GM12878 (cell line): ENCODE measurements around the gene PDZD2. TPM values are rescaled to one million over a fixed set of nuclear protein-coding genes. Genes with fewer than 3 reads are reported as not detected.
A peak's percentile ranks its signal among the peaks of the same experiment; 100 is the strongest.

Source experiments
- ATAC-seq: fragments of 200-7000 bp; cut with Tn5 transposase; 3 replicates; pipeline ENCODE4 v1.9.1; 2020; ENCODE audit warnings: mild to moderate bottlenecking, moderate library complexity
- BruUV-seq: library from RNA; stranded (reverse); fragments of 400-500 nt; replicated peaks from 2 replicates; lab custom pipeline; 2021; lab: Mats Ljungman, UMichigan
- CTCF ChIA-PET: fragments of 300-600 bp; sonication (Branson Sonifier 250); formaldehyde crosslinking; extraction: SDS; loops from one replicate; lab custom pipeline; 2021; ENCODE audit warnings: inconsistent platforms; lab: Yijun Ruan, JAX
- POLR2A ChIA-PET: fragments of 350-600 bp; formaldehyde crosslinking; extraction: SDS; loops from one replicate; lab custom pipeline; 2021; ENCODE audit warnings: inconsistent platforms; lab: Charles Lee
- RAD21 ChIA-PET: fragments of 300-600 bp; sonication (Branson Sonifier 250); formaldehyde crosslinking; loops from one replicate; lab custom pipeline; 2023; ENCODE audit warnings: antibody characterized with exemption; ENCODE audit not compliant: unreplicated experiment; lab: Charles Lee
- SMC1A ChIA-PET: fragments of 300-600 bp; sonication (Branson Sonifier 250); formaldehyde crosslinking; loops from one replicate; lab custom pipeline; 2023; ENCODE audit not compliant: unreplicated experiment, uncharacterized antibody; lab: Charles Lee
- DNase-seq: peaks from one replicate; pipeline ENCODE4 v3.0.0-alpha.2; 2011; ENCODE audit warnings: low read depth, low spot score
- FAIRE-seq: peaks from 3 replicates; lab custom pipeline; 2011; peaks lifted over from hg19 to GRCh38; lab: Jason Lieb, UNC
- H2AFZ ChIP-seq: 2 replicates; pipeline ENCODE4 v1.6.0; 2011; ENCODE audit warnings: low read depth, low read length, control low read depth; ENCODE audit not compliant: control insufficient read depth
- H3K27ac ChIP-seq: 2 replicates; pipeline ENCODE4 v1.5.1; 2011; ENCODE audit warnings: control low read depth; ENCODE audit not compliant: control insufficient read depth, insufficient read depth
- H3K27me3 ChIP-seq, 2 experiments: replicated peaks in 1 of 2; 2 replicates each; pipeline versions ENCODE4 v1.6.0 to v1.6.1; 2011; ENCODE audit warnings: low read length in 1 of 2; ENCODE audit not compliant: control insufficient read depth in 2 of 2, insufficient read depth in 2 of 2
- H3K36me3 ChIP-seq, 2 experiments: 2 replicates each; pipeline ENCODE4 v1.5.1; 2011; ENCODE audit warnings: low read length in 1 of 2; ENCODE audit not compliant: control insufficient read depth in 2 of 2, insufficient read depth in 2 of 2
- H3K4me1 ChIP-seq: 2 replicates; pipeline ENCODE4 v1.6.1; 2011; ENCODE audit warnings: mild to moderate bottlenecking, low read length, moderate library complexity, mixed read lengths; ENCODE audit not compliant: control insufficient read depth, insufficient read depth
- H3K4me2 ChIP-seq: 2 replicates; pipeline ENCODE4 v1.6.0; 2011; ENCODE audit warnings: control low read depth; ENCODE audit not compliant: control insufficient read depth, insufficient read depth
- H3K4me3 ChIP-seq: fragments of 200-600 bp; sonication (generic); 2 replicates; pipeline ENCODE4 v1.5.1; 2016
- H3K79me2 ChIP-seq: 2 replicates; pipeline ENCODE4 v1.6.0; 2011; ENCODE audit warnings: low read length; ENCODE audit not compliant: control insufficient read depth, insufficient read depth
- H3K9ac ChIP-seq: 2 replicates; pipeline ENCODE4 v1.8.0; 2011; ENCODE audit warnings: low read length, control low read depth, mixed read lengths; ENCODE audit not compliant: control insufficient read depth, insufficient read depth
- H3K9me3 ChIP-seq: replicated peaks from 3 replicates; pipeline ENCODE4 v1.5.1; 2011; ENCODE audit warnings: mild to moderate bottlenecking, low read length; ENCODE audit not compliant: control insufficient read depth, insufficient read depth
- H4K20me1 ChIP-seq: 2 replicates; pipeline ENCODE4 v1.6.0; 2011; ENCODE audit not compliant: control insufficient read depth, insufficient read depth
- ATF7 ChIP-seq: fragments of 450-650 bp; IDR thresholded peaks from 2 replicates; pipeline ENCODE4 v1.6.1; 2016; ENCODE audit warnings: low read depth, mild to moderate bottlenecking
- DPF2 ChIP-seq: fragments of 450-650 bp; IDR thresholded peaks from 2 replicates; pipeline ENCODE4 v1.6.1; 2017; ENCODE audit warnings: mild to moderate bottlenecking
- EGR1 ChIP-seq, 2 experiments: IDR thresholded peaks; 1 replicate in 1 of 2; 2 replicates in 1 of 2; pipeline ENCODE4 v1.6.1; 2011 to 2012; ENCODE audit warnings: low read depth in 2 of 2, low read length in 2 of 2, borderline replicate concordance in 1 of 2, mild to moderate bottlenecking in 1 of 2, moderate library complexity in 1 of 2
- HDAC6 ChIP-seq: fragments of 200-600 bp; sonication (generic); IDR thresholded peaks from one replicate; pipeline ENCODE4 v1.8.0; 2017; ENCODE audit warnings: antibody characterized with exemption; ENCODE audit not compliant: unreplicated experiment
- PAX8 ChIP-seq: fragments of 450-650 bp; IDR thresholded peaks from 2 replicates; pipeline ENCODE4 v1.6.1; 2017; ENCODE audit warnings: mild to moderate bottlenecking, moderate library complexity
- RAD51 ChIP-seq: fragments of 450-650 bp; IDR thresholded peaks from 2 replicates; pipeline ENCODE4 v1.6.1; 2016; ENCODE audit warnings: moderate library complexity, mild to moderate bottlenecking, inconsistent platforms
- ZNF622 ChIP-seq: fragments of 450-650 bp; IDR thresholded peaks from 2 replicates; pipeline ENCODE4 v1.6.1; 2017; ENCODE audit warnings: mild to moderate bottlenecking, inconsistent platforms
- WGBS: methylation state at CpG from one replicate; pipeline ENCODE4 v1.1.6; 2016; ENCODE audit warnings: low lambda C conversion rate; ENCODE audit not compliant: insufficient replicate concordance, insufficient coverage; ENCODE audit errors: missing lambda C conversion rate; 5-methylcytosine and 5-hydroxymethylcytosine counted together
- in situ Hi-C: fragments of 300-500 bp; cut with MboI; formaldehyde crosslinking; loops from 9 replicates; pipeline ENCODE4 v1.14.3; 2018; ENCODE audit warnings: mixed read lengths
- intact Hi-C: fragments of 100-400 bp; cut with micrococcal nuclease; formaldehyde crosslinking; loops from one replicate; pipeline ENCODE4 v1.14.2; 2022; ENCODE audit not compliant: unreplicated experiment
- polyA plus RNA-seq, 11 experiments: library from polyadenylated mRNA; depleted of rRNA in 4 of 11; unstranded in 6 of 11; stranded (reverse) in 5 of 11; fragments of >200 nt; fragmentation: Nextera tagmentation in 4 of 11; fragmentation: Illumina TruSeq in 1 of 11; extraction: Ambion mirVana in 4 of 11; extraction: Trizol in 1 of 11; gene quantifications; 1 replicate in 1 of 11; 2 replicates in 10 of 11; pipeline versions ENCODE4 v1.2.1 to v1.2.3, GENCODE V29; 2011 to 2016; ENCODE audit warnings: inconsistent platforms in 2 of 11, missing spikeins in 2 of 11, low read depth in 1 of 11
- total RNA-seq, 4 experiments: library from RNA; depleted of rRNA in 3 of 4; stranded (reverse); fragments of >200 nt in 3 of 4; fragmentation: Illumina TruSeq in 1 of 4; extraction: Trizol in 1 of 4; gene quantifications; 2 replicates each; pipeline versions ENCODE4 v1.2.1 to v1.2.3, GENCODE V29; 2013 to 2021
- TF ChIP-seq, protein P1 (sequence below): IDR thresholded peaks from 2 replicates; pipeline ENCODE4 v1.6.1; 2012; ENCODE audit warnings: low read depth, low read length, improper control_type of control experiment
- TF ChIP-seq, protein P2 (sequence below): IDR thresholded peaks from 2 replicates; pipeline ENCODE4 v1.6.1; 2011; ENCODE audit warnings: low read depth, low read length, improper control_type of control experiment, borderline replicate concordance
- TF ChIP-seq, protein P3 (sequence below): fragments of 450-650 bp; IDR thresholded peaks from 2 replicates; pipeline ENCODE4 v1.6.1; 2017; ENCODE audit warnings: borderline replicate concordance

Gene PDZD2
- total and polyA plus RNA-seq, 10 of the 15 experiments (the other 5 are each of a cell fraction or from before 2014, with no cell fraction given), result 0.01 to 0.58 (median 0.29) TPM; not detected in 3

DNA sequence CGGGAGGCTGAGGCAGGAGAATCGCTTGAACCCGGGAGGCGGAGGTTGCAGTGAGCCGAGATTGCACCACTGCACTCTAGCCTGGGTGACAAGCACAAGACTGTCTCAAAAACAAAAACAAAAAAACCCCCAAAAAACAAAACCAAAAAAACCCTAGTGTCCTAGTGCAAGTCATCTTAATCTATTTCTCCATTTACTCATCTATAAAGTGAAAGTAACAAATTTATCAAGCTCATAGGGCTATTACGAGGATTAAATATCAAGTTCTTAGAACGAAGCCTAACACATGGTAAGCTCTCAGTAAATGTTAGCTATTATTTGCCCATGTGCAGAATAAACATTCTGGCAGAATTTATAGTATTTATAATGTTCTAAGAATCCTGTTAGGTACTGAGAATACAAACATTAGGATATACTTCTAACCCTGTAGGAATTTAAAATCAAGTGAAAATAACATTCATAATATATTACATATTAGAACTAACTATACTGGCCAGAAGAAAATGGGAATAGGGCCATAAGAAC is 490.2 kb downstream of the PDZD2 start:
- RAD21 ChIA-PET, result no interaction called here
- H2AFZ ChIP-seq, result no peak overlapping the region
- no peaks in the 10 kb centered on the region for H3K9me3 ChIP-seq
- FAIRE-seq (peak; percentile 41), DNase-seq (no peak), ATAC-seq (no peak)
- CTCF ChIA-PET, result no interaction called here
- no peak overlapping the region; the same call in 1 of the 2 replicates for H3K27ac ChIP-seq
- in situ Hi-C loops, result no loop called here
- H3K4me3 ChIP-seq, result no peak overlapping the region
- H4K20me1 ChIP-seq, result no peaks in the 10 kb centered on the region
- intact Hi-C loops, result no loop called here
- peaks cover 4 to 36% of the 10 kb centered on the region in 2 experiments; a peak in 3 of 4 replicates for H3K36me3 ChIP-seq
- no peaks in the 10 kb centered on the region for H3K27me3 ChIP-seq
- H3K9ac ChIP-seq, result no peak overlapping the region
- peaks cover 5% of the 10 kb centered on the region for H3K79me2 ChIP-seq
- TF ChIP-seq RAD51, result no peak
- no peak for TF ChIP-seq DPF2
- TF ChIP-seq EGR1 (IDR thresholded peaks at IDR 0.05; ENCODE audit: borderline replicate concordance in 1 of 2, low read depth in 2 of 2, low read length in 2 of 2), result no peak
- no peak for TF ChIP-seq ATF7
- TF ChIP-seq ZNF622, result no peak
- TF ChIP-seq HDAC6, result no peak
- TF ChIP-seq, protein P1, sequence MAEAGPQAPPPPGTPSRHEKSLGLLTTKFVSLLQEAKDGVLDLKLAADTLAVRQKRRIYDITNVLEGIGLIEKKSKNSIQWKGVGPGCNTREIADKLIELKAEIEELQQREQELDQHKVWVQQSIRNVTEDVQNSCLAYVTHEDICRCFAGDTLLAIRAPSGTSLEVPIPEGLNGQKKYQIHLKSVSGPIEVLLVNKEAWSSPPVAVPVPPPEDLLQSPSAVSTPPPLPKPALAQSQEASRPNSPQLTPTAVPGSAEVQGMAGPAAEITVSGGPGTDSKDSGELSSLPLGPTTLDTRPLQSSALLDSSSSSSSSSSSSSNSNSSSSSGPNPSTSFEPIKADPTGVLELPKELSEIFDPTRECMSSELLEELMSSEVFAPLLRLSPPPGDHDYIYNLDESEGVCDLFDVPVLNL, result no peak
- TF ChIP-seq, protein P2, sequence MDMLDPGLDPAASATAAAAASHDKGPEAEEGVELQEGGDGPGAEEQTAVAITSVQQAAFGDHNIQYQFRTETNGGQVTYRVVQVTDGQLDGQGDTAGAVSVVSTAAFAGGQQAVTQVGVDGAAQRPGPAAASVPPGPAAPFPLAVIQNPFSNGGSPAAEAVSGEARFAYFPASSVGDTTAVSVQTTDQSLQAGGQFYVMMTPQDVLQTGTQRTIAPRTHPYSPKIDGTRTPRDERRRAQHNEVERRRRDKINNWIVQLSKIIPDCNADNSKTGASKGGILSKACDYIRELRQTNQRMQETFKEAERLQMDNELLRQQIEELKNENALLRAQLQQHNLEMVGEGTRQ, result no peak
- TF ChIP-seq, protein P3, sequence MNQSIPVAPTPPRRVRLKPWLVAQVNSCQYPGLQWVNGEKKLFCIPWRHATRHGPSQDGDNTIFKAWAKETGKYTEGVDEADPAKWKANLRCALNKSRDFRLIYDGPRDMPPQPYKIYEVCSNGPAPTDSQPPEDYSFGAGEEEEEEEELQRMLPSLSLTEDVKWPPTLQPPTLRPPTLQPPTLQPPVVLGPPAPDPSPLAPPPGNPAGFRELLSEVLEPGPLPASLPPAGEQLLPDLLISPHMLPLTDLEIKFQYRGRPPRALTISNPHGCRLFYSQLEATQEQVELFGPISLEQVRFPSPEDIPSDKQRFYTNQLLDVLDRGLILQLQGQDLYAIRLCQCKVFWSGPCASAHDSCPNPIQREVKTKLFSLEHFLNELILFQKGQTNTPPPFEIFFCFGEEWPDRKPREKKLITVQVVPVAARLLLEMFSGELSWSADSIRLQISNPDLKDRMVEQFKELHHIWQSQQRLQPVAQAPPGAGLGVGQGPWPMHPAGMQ, result no peak
- no peak for TF ChIP-seq PAX8
- POLR2A ChIA-PET, result no interaction called here
- 47% methylated on average over 7 of the region's 7 CpGs for WGBS
- H3K4me1 ChIP-seq, result no peaks in the 10 kb centered on the region
- H3K4me2 ChIP-seq, result no peak overlapping the region
- no TSS peak for BruUV-seq
- SMC1A ChIA-PET, result no interaction called here
